HG03045 (cell line): Measurements from ENCODE around the gene RRP9.

Experiments
- ATAC-seq: cut with Tn5 transposase; IDR thresholded peaks from one replicate; pipeline ENCODE4 v1.9.1; 2021; ENCODE audit warnings: mild to moderate bottlenecking, moderate library complexity; ENCODE audit not compliant: unreplicated experiment

RRP9 gene

DNA sequence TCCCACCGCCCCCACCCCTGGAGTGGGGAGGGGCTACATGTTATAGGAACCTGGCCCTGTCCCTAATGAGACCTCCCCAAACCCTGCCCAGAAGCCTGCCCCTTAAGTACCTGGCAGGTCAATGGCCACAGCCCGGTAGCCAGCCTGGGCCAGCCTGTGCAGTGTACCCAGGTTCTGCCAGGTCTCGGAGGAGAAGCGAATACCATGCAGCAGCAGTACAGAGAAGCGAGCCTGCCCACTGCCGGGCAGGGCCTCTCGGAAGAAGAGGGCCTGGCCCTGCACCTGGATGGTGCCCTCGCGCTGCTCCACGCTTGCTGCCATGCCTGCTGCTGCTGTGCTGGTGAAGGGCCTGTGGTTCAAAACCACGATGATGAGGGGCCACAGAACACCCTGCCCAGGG, 29.6 kb upstream of the RRP9 start:
- no peak for ATAC-seq

DNA sequence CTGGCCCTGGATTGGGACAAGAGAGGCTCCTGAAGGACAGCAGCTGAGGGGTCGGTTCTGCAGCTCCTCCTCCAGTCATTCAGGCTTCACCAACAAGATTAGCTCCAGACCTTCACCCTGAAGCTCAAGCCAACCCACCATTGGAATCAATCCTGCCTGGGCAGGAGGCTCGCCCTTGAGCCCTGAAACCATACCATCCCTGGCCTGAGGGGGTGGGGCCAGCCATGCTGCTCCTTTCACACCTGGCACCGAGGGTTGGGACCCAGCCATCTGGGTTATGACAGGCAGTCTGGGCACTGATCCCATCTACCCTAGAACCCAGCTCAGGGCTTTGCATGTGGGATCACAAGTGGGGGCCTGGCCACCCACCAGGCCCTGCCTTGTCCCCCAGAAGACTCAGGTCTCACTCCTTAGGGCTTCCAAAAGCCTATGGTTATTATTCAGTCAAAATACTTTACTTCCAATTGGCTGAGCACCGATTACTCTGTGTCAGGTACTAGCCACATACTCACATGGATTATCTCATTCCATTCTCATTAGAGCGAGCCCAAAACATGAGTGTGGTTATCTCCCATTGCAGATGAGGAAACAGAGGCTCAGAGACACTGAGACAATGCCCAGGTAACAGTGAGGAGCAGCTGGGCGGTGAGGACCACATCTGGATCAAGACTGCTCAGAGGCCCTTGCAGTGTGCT, 29.0 kb upstream of the RRP9 start:
- ATAC-seq, result no peak

DNA sequence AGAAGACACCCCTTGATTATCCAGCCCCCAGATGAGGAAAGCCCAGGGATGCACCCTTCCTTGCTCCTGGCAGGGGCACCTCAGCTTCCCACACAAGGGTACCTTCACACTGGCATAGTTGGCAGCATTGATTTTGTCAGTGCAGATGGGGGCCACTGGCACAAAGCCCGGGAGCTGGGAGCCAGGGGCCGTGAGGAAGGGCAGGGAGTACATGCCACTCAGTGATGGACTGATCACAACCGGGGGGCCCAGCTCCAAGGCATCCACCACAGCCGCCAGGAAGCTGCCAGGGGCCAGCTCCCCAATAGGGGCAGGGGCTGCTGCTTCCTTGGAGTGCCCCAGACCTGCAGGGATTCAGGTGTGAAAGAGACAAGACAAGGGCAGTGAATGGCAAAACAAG, 28.1 kb upstream of the RRP9 start:
- no peak for ATAC-seq

DNA sequence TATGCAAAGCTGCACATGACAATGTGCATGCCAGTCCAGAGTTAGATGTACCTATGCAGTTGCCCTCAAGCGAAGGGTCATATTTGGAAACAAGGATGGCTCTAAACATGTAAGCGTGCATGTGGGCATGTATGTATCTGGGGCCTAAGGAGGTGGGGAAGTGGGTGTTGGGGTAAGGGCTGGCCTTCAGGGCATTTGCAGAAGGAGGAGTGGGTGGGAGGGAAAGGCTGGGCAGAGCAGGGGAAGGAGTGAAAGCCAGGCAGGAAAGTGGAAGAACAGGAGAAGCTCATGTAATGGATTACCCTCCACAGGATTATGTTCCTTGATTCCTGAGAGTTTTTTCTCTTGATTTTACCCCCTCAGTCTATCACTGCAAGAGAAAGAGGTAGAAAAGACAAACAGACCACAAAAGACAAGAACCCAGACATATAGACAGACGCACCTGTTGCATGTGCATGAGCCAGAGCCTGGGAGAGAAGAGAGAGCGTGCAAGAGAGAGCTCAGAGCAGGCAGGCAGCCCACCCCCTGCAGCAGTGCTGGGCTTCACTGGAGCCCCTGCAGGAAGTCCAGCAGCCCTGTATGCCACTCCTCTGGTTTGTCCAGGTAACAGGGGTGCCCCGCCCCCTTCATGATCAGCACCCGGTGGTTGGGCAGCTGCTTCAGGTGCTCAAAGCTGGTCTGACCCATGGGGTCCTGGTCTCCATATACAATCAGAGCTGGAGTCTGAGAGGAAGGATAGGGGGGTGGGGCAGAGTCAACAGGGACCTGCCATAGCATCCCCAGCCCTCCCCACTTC, 27.4 kb upstream of the RRP9 start:
- ATAC-seq, result no peak

DNA sequence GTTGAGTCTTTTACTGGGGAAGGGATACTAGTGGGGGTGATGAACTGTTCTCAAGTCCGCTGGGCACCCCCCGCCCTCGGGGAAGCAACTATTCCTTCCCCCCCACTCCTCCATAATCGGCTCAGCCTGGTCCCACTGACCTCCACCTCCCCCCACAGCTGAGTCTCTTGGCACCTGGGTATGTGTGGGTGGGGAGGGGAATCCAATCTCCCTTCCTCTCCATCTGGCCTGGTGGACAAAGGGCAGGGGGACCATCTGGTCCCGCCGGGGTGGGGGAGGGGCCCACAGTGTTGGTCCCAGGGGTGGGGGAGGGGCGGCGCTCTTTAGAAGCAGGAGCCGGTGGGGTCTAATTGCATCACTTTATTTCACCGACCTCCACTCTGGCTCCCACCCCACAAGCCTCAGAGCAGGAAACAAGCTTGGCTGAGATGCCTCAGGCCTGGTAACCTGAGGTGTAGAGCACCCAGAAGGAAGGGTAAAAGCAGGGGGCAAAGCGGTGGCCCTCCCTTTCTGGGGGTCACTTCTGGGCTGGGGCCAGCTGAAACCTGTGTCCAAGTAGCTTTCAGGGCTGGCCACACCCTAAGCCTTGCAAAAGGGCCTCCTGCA, 26.6 kb upstream of the RRP9 start:
- ATAC-seq, result no peak

DNA sequence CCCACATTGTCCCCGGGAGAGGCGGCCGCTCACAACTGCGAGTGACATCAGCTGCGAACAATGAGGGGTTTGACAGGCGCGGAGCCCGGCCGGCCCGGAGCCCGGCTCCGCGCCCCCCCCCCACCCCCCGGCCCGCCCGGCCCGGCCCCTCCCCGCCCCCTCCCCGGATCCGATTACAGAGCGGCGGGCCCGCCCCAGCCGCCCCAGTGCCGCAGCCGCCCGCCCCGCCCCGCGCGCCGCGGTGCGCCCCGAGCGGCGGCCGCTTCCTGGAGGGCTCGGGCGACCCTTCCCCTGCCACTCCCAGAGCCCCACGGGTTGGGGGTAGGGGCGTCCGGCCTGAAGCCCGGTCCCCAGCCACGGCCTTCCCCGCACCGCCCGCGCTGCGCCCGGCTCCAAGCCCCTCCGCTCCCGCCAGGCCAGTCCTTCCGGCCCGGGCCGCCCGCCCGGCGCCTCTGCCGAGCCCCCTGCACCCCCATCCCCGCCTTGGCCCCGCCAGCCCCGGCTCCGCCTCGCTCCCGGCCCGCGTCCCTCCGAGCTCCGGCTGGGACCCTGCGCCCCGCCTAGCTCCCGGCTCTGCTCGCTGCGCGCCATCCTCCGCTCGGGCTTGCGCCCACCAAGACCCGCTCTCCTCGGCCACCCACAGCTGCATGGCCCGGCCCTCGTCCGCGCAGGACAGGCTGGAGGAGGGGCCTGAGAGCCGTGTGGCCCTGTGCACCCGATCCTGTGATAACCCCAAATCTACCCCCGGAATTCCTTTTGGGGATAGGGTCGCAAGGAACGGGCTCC, 25.9 kb upstream of the RRP9 start, which contains the start of gene PCBP4:
TSS of gene PCBP4 (minus strand) at position 71 of the 786 bp plus-strand sequence. CDS start 6,214 bp downstream, outside the sequence.
- no peak for ATAC-seq

DNA sequence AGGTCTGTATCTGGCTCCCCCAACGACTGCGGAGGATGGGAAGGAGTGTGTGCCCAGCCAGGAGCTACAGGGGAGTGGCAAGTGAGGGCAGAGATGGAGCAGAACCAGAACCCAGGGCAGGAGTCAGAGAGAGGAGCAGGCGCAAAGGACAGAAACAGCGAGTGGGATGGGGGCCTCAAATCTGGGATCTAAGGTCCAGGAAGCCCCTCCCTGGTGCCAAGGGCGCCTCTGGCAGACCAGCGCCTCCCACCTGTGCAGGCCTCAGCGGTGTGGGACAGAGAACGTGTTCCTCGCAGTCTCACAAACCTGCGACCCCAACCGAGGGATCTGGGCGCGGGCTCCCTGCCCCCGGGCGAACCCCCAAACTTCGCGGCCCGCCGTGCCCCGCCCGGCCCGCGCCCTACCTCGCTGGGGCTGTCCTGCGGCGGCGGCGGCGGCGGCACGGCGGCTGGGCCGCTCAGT, 25.2 kb upstream of the RRP9 start:
- no peak for ATAC-seq

DNA sequence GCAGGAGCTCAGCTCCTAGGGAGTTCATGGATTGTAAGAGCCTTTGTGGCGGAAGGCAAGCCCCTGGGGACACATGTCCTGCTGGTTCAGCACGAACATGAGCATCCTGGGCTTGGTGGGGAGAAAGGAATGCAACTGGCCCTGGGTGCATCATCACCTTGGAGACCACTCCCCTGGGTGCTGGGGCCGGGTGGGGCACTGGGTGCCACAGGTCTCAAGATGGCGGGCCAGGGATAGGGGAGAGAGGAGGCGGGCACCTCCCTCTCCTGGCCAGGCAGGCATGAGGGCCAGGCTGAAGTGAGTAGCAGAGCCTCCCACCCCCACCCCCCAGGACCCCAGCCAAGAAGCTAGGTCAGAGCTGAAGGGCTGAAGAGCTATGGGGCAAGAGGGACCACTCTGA, 24.8 kb upstream of the RRP9 start:
- no peak for ATAC-seq

DNA sequence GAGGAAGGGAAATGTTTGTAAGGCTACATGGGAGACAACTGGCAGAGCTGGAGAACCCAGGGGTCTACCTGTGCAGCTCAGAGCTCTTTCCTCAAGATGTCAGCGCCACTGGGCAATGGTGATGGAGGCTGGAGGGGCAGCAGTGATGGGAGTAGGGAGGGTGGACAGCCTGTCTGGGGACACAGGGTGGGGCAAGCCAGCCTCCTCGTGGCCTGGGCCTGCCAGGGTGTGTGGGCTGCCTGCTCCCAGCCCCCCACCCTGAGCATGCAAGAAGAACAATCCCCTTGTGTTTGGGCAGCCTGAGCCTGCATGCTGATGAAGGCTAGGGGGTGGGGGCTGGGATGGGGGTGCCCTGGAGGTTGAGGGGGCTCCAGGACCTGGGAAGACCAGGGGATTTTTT, 24.3 kb upstream of the RRP9 start:
- no peak for ATAC-seq

DNA sequence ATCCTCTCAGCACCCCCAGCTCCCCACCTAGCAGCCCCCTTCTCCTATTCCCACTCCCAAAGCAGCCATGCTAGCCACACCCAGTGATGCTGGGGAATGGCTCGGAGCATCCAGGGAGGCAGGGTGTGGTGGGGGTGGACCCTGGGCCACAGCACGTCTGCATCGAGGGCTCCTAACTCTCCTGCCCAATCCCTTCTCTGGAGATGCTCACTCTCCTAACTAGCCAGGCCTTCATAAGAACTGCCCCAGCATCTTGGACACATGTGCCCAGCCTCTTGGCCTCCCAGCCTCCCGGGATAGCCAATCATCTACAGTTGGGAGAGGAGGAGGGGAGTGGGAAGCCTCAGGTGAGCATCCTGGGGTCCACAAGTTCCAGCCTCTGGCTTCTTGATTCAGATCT, 22.8 kb upstream of the RRP9 start:
- ATAC-seq, result no peak

DNA sequence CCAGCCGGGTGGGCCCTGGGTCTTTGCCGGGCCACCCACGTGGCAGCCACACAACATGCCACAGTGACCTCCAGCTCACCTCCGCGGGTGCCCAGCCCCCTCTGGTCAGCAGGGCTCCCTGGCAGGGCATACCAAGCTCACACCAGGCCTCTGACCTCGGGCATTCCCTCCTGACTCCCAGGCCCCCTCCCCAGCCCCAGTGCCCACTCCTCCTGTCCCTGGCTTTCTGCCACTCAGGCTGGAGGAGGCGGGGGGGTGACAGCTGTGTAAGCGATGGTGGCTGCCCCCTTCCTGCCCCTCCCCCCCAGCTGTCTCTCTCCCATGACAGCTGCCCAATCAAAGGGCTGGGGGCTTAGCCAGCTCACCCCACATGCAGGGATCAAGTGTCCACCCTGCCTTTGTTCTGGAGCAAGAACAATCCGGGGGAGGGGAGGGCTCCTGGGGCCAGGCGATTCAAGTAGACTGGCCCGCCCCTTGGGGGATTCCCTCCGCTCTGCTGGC, 22.3 kb upstream of the RRP9 start:
- ATAC-seq, result no peak

DNA sequence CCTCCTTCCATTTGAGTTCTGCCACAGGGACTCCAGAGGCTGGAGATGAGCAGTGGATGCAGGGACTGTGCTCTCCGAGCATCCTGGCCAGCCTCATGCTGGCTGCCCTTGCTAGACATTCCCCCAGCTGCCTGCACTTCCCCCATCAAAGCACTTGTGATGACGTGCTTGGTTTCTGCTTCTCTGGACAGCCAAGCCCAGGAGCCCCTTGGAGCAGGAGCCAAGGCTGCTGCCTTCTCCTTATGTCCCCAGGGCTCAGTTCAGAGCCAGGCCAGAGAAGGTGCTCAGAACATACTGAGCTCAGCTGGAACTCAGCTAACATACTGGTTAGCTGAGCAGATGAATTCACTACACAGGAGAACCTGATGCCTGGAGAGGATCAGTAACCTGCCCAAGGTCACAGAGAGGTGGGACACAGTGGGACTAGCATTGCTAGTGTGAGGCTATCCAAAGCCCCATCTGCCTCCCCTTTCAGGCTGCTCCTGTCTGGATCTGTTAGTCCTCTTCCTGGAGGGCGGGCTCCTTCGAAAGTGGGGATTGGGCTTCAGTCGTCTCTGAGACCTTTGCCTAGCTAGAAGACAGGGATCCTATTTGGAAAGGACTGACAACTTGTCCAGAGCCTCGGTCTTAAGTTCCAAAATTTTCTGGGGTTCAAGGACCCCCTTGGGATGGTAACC, 21.3 kb upstream of the RRP9 start:
- no peak for ATAC-seq

DNA sequence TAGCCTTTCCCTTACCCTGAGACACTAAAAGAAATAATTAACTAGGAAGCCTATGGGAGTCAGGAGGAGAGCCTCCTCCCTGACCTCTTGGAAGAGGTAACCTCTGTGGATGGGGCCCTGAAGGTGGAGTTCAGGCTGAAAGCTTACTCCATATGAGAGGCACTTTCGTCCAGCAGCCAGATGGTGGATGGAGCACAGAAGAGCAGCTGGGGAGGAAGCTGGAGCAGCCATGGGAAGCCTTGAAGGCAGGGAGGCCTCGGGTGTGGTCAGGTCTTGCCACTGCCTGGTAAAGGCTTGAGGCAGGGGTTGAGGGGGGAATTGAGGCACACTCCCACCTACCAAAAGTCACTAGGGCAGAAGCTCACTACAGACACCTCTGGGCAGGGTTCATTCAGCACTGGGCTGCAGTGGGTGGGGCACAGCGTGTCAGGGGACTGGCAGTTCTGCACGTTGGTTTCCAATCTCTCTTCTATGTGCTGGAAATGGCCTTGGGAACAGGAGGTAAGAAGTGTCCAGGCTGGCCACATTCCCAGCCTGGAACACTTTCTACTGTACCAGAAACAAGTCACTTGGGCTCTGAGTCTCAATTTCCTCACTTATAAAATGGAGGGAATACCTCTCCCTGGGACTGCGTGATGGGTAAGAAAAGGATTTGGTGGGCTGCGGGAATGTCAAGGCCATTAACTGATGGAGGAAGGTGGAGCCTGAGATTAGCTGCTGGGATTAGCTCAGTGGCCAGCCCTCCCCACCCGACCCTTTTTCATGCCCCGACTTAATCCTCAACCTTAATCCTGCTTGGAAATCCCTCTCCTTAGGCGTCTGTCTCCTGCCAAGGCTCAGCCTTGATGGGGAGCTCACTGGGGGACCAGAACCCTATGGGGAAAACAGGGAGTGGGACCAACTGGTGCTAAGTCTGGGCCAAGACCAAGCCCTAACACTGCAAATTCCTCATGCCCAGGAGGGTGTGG, 20.2 kb upstream of the RRP9 start:
- no peak for ATAC-seq

DNA sequence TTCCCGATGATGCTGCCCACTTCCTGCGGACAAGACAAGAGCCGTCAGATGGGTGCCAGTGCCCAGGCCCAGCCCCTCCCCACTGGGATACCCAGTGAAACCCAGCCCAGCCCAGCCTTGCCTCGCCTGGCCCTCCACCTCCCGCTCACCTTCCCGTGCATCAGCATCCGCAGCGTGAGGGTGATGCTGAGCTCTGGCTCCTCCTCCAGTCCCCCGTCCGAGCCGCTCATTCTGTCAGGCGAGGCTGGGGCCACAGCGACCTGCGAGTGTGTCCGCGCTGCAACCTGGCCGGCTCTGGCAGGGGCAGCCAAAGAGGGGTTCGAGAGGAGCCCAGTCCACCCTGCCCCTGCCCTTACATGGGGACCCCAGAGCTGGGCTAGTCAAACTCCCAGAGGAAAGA, 19.3 kb upstream of the RRP9 start:
- ATAC-seq, result no peak

DNA sequence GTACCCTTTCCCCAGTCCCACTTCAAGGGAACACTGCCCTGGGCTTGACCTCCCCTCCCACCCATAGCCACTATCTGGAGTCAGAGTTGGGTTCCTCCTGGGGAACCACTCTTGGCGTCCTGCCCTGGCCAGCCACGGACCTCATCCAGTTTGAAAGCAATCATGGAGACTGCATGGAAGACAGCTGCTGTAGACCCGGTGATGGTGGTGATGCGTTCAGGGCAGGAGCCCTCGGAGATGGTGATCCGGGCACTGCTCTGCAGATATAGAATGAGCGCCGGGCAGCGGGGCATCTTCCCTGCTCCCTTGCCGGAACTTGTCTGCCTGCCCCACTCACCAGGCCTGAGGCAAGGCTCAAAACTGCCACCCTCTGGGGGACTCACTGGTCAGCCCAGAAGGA, 18.7 kb upstream of the RRP9 start:
- no peak for ATAC-seq

DNA sequence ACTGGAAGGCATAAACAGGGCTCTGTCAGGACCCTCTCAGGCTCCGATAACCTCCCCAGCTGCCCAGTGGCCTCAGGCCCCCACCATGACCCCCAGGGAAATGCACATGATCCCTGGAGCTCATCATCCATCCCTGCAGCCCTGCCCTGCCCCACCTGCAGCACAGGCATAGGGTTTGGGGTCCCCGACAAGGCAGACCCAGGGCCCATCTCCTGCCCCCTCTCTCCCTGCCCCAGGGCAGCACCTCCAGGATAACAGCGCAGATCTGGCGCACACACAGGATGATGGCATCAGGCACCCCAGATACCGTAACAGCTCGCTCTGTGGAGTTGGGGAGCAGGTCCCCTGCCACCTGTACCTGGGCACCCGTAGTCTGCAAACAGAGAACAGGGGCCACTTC, 17.9 kb upstream of the RRP9 start:
- ATAC-seq, result no peak

DNA sequence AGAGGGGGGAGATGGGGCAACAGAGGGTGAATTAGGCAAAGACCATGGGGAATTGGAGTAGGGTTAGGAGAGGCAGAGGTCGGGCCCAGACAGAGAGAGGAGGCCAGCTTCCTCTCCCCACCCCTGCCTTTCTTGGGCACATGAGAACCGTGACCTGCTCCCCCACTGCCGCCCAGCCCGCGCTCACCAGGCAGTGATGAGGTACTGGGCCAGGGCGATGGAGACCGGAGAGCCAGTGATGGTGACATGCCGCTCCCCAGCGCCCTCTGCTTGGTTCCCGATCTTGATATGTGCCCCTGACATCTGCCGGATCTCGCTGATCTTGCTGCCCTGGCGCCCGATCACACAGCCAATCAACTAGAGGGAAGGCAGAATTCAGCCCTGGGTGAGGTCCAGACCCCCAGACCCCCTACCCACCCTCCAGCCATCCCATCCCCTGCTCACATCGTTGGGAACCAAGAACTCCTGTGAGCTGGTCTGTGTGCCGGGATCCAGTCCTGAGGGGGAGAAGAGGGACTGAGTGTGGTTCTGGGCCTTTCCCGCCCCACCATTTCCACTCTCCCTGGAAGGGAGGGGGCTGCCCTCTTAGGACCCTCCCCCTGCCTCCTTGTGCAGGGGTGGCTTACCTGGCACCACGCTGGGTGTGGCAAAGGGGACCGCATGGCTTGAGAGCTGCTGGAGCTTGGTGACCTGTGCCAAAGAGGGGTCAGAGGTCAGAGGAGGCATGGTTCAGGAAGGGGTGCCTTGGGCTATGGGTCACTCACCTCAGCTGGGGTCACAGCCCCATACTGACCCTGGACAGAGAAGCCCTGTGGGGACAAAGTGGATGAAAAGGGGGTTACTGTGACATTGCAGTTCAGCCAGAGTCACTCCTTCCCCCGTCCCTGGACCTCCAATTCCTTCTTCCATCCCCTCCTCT, 17.2 kb upstream of the RRP9 start:
- ATAC-seq, result no peak

DNA sequence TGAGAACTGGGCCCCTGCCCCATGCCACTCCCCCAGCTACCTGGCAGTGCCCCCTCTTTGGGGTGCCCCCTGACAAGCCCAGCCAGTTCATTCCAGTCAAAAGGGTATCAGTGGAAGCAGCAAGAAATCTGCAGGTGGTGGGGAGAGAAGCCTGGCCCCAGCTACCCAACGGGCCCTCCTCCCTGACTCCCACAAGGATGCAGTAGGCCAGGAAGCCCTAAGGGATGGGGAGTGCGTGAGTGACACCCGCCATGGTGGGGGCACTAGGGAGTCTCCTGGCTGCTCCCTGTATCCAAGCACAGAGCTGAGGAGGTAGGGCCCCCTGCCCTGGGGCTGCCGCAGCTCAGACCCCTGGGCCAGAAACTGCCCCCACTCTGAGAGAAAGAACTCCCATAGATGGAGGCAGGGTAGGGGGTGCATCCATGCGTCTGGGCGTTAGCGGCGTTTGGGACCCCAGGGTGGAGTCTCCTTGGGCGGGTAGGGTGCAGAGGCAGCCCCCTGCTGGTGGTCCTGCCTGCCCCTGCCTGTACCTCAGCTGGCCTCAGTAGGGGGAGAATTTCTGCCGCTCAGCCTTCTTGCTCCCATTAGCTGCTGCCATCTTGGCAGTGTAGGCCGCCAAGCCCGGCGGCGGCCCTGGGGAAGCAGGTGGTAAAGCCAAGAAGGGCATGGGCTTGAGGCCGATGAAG, 16.0 kb upstream of the RRP9 start:
- no peak for ATAC-seq
